ENCODE measurements around the gene NCR3LG1. TPM values are rescaled to one million over a fixed set of nuclear protein-coding genes. Genes with fewer than 3 reads are reported as not detected.
"Not testable (repeated sequence)": the region's sequence is repeated elsewhere in the genome, so short reads cannot be mapped to it uniquely, and the experiment has no call there.

NCR3LG1 gene
- total RNA-seq, 1 experiment from 2014 or later, result 2.0 TPM

GRCh38 chr11:17423533-17424310 is 72.1 kb downstream of the NCR3LG1 start (continued):
- TF ChIP-seq, protein P1, sequence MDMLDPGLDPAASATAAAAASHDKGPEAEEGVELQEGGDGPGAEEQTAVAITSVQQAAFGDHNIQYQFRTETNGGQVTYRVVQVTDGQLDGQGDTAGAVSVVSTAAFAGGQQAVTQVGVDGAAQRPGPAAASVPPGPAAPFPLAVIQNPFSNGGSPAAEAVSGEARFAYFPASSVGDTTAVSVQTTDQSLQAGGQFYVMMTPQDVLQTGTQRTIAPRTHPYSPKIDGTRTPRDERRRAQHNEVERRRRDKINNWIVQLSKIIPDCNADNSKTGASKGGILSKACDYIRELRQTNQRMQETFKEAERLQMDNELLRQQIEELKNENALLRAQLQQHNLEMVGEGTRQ (CRISPR knock-in tag; IDR thresholded peaks at IDR 0.05), result no peak

DNA sequence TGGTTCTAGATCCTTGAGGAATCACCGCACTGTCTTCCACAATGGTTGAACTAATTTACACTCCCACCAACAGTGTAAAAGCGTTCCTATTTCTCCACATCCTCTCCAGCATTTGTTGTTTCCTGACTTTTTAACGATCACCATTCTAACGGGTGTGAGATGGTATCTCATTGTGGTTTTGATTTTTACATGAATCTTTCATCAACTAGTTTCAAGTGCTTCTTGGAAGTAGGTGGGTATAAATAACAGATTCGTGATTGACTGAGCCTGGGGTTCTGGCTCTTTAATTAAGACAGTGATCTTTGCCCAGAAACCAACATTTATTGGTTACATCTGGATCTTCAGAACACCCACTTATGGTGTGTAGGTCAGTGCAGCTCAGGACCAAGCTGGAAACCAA is 74.6 kb downstream of the NCR3LG1 start:
- H3K27me3 Mint-ChIP-seq (ENCODE audit: low read depth); H3K36me3 Mint-ChIP-seq; DNase-seq (ENCODE audit: low spot score); H3K9me3 Mint-ChIP-seq; POLR2A ChIA-PET; H3K27ac Mint-ChIP-seq; CTCF ChIA-PET; H3K4me1 Mint-ChIP-seq; H3K4me3 Mint-ChIP-seq; ATAC-seq: not testable (repeated sequence)

Other genes with a start within 250 kb of the NCR3LG1 start
- gene PIK3C2A, start 143.8 kb upstream of the NCR3LG1 start, total RNA-seq (2021), result 90.1 to 105 TPM (median 97.2 TPM) in 3 replicates
- gene NUCB2, start 75.1 kb upstream of the NCR3LG1 start, total RNA-seq (2021), result 16.1 to 20.9 TPM (median 16.7 TPM) in 3 replicates
- 8.2 to 10.0 TPM (median 8.7 TPM) in 3 replicates for gene KCNJ11, start 36.9 kb downstream of the NCR3LG1 start, total RNA-seq (2021)
- 3.9 to 7.3 TPM (median 4.1 TPM) in 3 replicates for gene ABCC8, start 125.0 kb downstream of the NCR3LG1 start, total RNA-seq (2021)
- gene USH1C, start 192.6 kb downstream of the NCR3LG1 start, total RNA-seq (2021), result 3.3 to 3.9 TPM (median 3.7 TPM) in 3 replicates
- gene OTOG, start 195.5 kb downstream of the NCR3LG1 start, total RNA-seq (2021), result 1.4 to 3.5 TPM (median 2.1 TPM) in 3 replicates